HCT116 (cell line): ENCODE data around the gene SLX9. TPM values are rescaled to one million over a fixed set of nuclear protein-coding genes. Genes with fewer than 3 reads are reported as not detected.
A peak's percentile ranks its signal among the peaks of the same experiment; 100 is the strongest.

Experiments used
- ATAC-seq: fragments of 200-7000 bp; cut with Tn5 transposase; 2 replicates; pipeline ENCODE4 v1.9.1; 2020; ENCODE audit warnings: mild to moderate bottlenecking, moderate library complexity
- BruUV-seq: library from RNA; stranded (reverse); fragments of 400-500 nt; replicated peaks from 2 replicates; lab custom pipeline; 2021; lab: Mats Ljungman, UMichigan
- CTCF ChIA-PET: fragments of 300-600 bp; sonication (Branson Sonifier 250); formaldehyde crosslinking; loops from one replicate; lab custom pipeline; 2021; ENCODE audit warnings: antibody characterized with exemption; lab: Charles Lee
- POLR2A ChIA-PET: fragments of 300-600, 350-600 bp; sonication (Branson Sonifier 250); formaldehyde crosslinking; loops from one replicate; lab custom pipeline; 2021; ENCODE audit warnings: antibody characterized with exemption; lab: Charles Lee
- RAD21 ChIA-PET, 2 experiments: fragments of 300-600 bp; sonication (Branson Sonifier 250); formaldehyde crosslinking; loops; one replicate each; lab custom pipeline; 2023; ENCODE audit warnings: low total read pairs in 2 of 2; ENCODE audit not compliant: uncharacterized antibody in 2 of 2, unreplicated experiment in 2 of 2, low non-redundant PET in 1 of 2; lab: Charles Lee
- DNase-seq: peaks from one replicate; pipeline ENCODE4 v3.0.0-alpha.2; 2010; ENCODE audit warnings: low read depth, low spot score
- H2AFZ ChIP-seq: fragments of 200-600 bp; shearing (Covaris generic), sonication (generic); 2 replicates; pipeline ENCODE4 v1.6.1; 2017; ENCODE audit warnings: low read depth, mixed run types, mixed read lengths, antibody characterized with exemption, low read length; ENCODE audit not compliant: poor library complexity, severe bottlenecking
- H3K27ac ChIP-seq: 2 replicates; pipeline ENCODE4 v1.5.1; 2012; ENCODE audit warnings: low read depth, low read length
- H3K27me3 ChIP-seq: fragments of 200-600 bp; sonication (generic); 2 replicates; pipeline ENCODE4 v1.6.1; 2016; ENCODE audit warnings: mixed run types, low read length, mixed read lengths; ENCODE audit not compliant: insufficient read depth
- H3K36me3 ChIP-seq, 2 experiments: fragments of 200-500 bp in 1 of 2; fragments of 200-600 bp in 1 of 2; sonication (Bioruptor generic) in 1 of 2; sonication (generic) in 1 of 2; 2 replicates each; pipeline versions ENCODE4 v1.5.1 to v1.6.1; 2014 to 2016; ENCODE audit warnings: low read length in 2 of 2, inconsistent platforms in 1 of 2, mixed read lengths in 1 of 2, mixed run types in 1 of 2; ENCODE audit not compliant: insufficient read depth in 2 of 2, control insufficient read depth in 1 of 2
- H3K4me1 ChIP-seq, 2 experiments: fragments of 200-600 bp in 1 of 2; sonication (generic) in 1 of 2; 2 replicates each; pipeline versions ENCODE4 v1.5.1 to v1.6.1; 2012 to 2017; ENCODE audit warnings: low read length in 2 of 2, inconsistent platforms in 1 of 2, mild to moderate bottlenecking in 1 of 2, mixed read lengths in 1 of 2, mixed run types in 1 of 2, moderate library complexity in 1 of 2; ENCODE audit not compliant: insufficient read depth in 2 of 2, control insufficient read depth in 1 of 2
- H3K4me2 ChIP-seq: fragments of 200-600 bp; sonication (generic); 2 replicates; pipeline ENCODE4 v1.6.1; 2017; ENCODE audit warnings: mixed run types, low read length, mixed read lengths
- H3K4me3 ChIP-seq, 2 experiments: fragments of 200-600 bp in 1 of 2; sonication (generic) in 1 of 2; replicated peaks in 1 of 2; 2 replicates each; pipeline ENCODE4 v1.5.1; 2011 to 2016; ENCODE audit warnings: low read length in 2 of 2, control low read depth in 1 of 2, low read depth in 1 of 2, mild to moderate bottlenecking in 1 of 2, mixed read lengths in 1 of 2, mixed run types in 1 of 2
- H3K79me2 ChIP-seq: fragments of 200-600 bp; sonication (generic); 2 replicates; pipeline ENCODE4 v1.6.1; 2017; ENCODE audit warnings: mild to moderate bottlenecking, mixed run types, low read length, moderate library complexity, mixed read lengths; ENCODE audit not compliant: insufficient read depth
- H3K9ac ChIP-seq: fragments of 200-600 bp; sonication (generic); 2 replicates; pipeline ENCODE4 v1.6.1; 2016; ENCODE audit warnings: low read length, mixed read lengths
- H3K9me2 ChIP-seq: fragments of 200-600 bp; sonication (generic), shearing (Covaris generic); 2 replicates; pipeline ENCODE4 v1.6.1; 2017; ENCODE audit warnings: mixed run types, mild to moderate bottlenecking, moderate library complexity; ENCODE audit not compliant: insufficient read depth
- H3K9me3 ChIP-seq, 2 experiments: fragments of 200-500 bp in 1 of 2; fragments of 200-600 bp in 1 of 2; sonication (Bioruptor generic) in 1 of 2; sonication (generic) in 1 of 2; 2 replicates each; pipeline ENCODE4 v1.6.1; 2014 to 2017; ENCODE audit warnings: low read length in 2 of 2, mixed read lengths in 2 of 2, inconsistent platforms in 1 of 2, low read depth in 1 of 2, mild to moderate bottlenecking in 1 of 2, mixed run types in 1 of 2, moderate library complexity in 1 of 2; ENCODE audit not compliant: control insufficient read depth in 1 of 2, insufficient read depth in 1 of 2
- H4K20me1 ChIP-seq: fragments of 200-600 bp; sonication (generic), shearing (Covaris generic); 2 replicates; pipeline ENCODE4 v1.6.1; 2017; ENCODE audit warnings: mixed run types, mild to moderate bottlenecking, moderate library complexity; ENCODE audit not compliant: insufficient read depth
- CBX3 ChIP-seq: IDR thresholded peaks from 2 replicates; pipeline ENCODE4 v1.6.1; 2012; ENCODE audit warnings: low read depth
- CEBPB ChIP-seq: IDR thresholded peaks from 2 replicates; pipeline ENCODE4 v1.6.1; 2012; ENCODE audit warnings: low read depth
- CTCF ChIP-seq, 3 experiments: fragments of 200-600 bp in 1 of 3; sonication (generic) in 1 of 3; IDR thresholded peaks in 2 of 3; conservative IDR thresholded peaks in 1 of 3; 2 replicates each; pipeline ENCODE4 v1.5.1; 2012 to 2017; ENCODE audit warnings: low read depth in 2 of 3, low read length in 2 of 3, antibody characterized with exemption in 1 of 3, borderline replicate concordance in 1 of 3, control low read depth in 1 of 3, mild to moderate bottlenecking in 1 of 3, mixed read lengths in 1 of 3, mixed run types in 1 of 3, moderate library complexity in 1 of 3; ENCODE audit not compliant: insufficient read depth in 1 of 3
- EGR1 ChIP-seq: IDR thresholded peaks from 2 replicates; pipeline ENCODE4 v1.6.1; 2012; ENCODE audit warnings: low read depth
- FOSL1 ChIP-seq: IDR thresholded peaks from 2 replicates; pipeline ENCODE4 v1.6.1; 2012; ENCODE audit warnings: low read depth
- JUND ChIP-seq: IDR thresholded peaks from 2 replicates; pipeline ENCODE4 v1.6.1; 2012
- RAD21 ChIP-seq: IDR thresholded peaks from 2 replicates; pipeline ENCODE4 v1.6.1; 2012; ENCODE audit warnings: low read depth, mild to moderate bottlenecking
- YY1 ChIP-seq: IDR thresholded peaks from 2 replicates; pipeline ENCODE4 v1.6.1; 2011; ENCODE audit warnings: low read length, low read depth, moderate library complexity, mild to moderate bottlenecking; ENCODE audit not compliant: insufficient replicate concordance; ENCODE audit errors: extremely low read depth
- ZFX ChIP-seq: fragments of 450-650 bp; IDR thresholded peaks from 2 replicates; pipeline ENCODE4 v1.6.1; 2017
- intact Hi-C: fragments of 100-400 bp; cut with micrococcal nuclease; formaldehyde crosslinking; loops from 2 replicates; pipeline ENCODE4 v1.10.0; 2022
- total RNA-seq: library from RNA; stranded (reverse); gene quantifications from one replicate; pipeline ENCODE4 v1.2.1, GENCODE V29; 2021; ENCODE audit not compliant: unreplicated experiment
- TF ChIP-seq, protein P1 (sequence below): IDR thresholded peaks from 2 replicates; pipeline ENCODE4 v1.6.1; 2011; ENCODE audit warnings: mild to moderate bottlenecking, low read length, moderate library complexity; ENCODE audit not compliant: insufficient replicate concordance; ENCODE audit errors: extremely low read depth

SLX9 gene
- total RNA-seq, 1 experiment from 2014 or later, result 61.9 TPM

GRCh38 chr21:45011426-45011825, 71.6 kb downstream of the SLX9 start:
- CTCF ChIA-PET, result interaction anchor here (1.2 to 1.6 kb wide), 2 partner anchors 35 to 218 kb away, joined by 3 read pairs; no protein-coding TSS in a partner anchor

More at GRCh38 chr21:45011426-45011825, 71.6 kb downstream of the SLX9 start:
- ChIA-PET RAD21 (no interaction called here), POLR2A (no interaction called here)
- BruUV-seq, result no TSS peak
- Histone ChIP-seq H3K27ac (no peak overlapping the region), H4K20me1 (no peaks in the 10 kb centered on the region), H3K79me2 (no peaks in the 10 kb centered on the region), H3K4me2 (peak overlapping the region; percentile 94), H3K27me3 (no peaks in the 10 kb centered on the region), H3K4me1 (peaks cover 23 to 34% of the 10 kb centered on the region in 2 experiments), H3K36me3 (no peaks in the 10 kb centered on the region), H3K9ac (peak overlapping the region; percentile 51; the same call in 1 of the 2 replicates), H3K9me2 (no peaks in the 10 kb centered on the region), H3K4me3 (no peak overlapping the region), H3K9me3 (no peaks in the 10 kb centered on the region), H2AFZ (no peak overlapping the region)
- ATAC-seq (no peak), DNase-seq (no peak)
- no peak for TF ChIP-seq FOSL1
- no peak for TF ChIP-seq JUND
- TF ChIP-seq RAD21, result no peak
- TF ChIP-seq ZFX, result no peak
- no peak for TF ChIP-seq EGR1
- no peak for TF ChIP-seq CBX3
- TF ChIP-seq, protein P1, sequence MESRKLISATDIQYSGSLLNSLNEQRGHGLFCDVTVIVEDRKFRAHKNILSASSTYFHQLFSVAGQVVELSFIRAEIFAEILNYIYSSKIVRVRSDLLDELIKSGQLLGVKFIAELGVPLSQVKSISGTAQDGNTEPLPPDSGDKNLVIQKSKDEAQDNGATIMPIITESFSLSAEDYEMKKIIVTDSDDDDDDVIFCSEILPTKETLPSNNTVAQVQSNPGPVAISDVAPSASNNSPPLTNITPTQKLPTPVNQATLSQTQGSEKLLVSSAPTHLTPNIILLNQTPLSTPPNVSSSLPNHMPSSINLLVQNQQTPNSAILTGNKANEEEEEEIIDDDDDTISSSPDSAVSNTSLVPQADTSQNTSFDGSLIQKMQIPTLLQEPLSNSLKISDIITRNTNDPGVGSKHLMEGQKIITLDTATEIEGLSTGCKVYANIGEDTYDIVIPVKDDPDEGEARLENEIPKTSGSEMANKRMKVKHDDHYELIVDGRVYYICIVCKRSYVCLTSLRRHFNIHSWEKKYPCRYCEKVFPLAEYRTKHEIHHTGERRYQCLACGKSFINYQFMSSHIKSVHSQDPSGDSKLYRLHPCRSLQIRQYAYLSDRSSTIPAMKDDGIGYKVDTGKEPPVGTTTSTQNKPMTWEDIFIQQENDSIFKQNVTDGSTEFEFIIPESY, result no peak
- TF ChIP-seq YY1, result no peak
- no peak for TF ChIP-seq CEBPB
- no peak for TF ChIP-seq CTCF (IDR thresholded peaks at IDR 0.05 in 2 of 3, conservative IDR thresholded peaks at IDR 0.05 in 1 of 3; ENCODE audit: borderline replicate concordance in 1 of 3, insufficient read depth in 1 of 3, low read depth in 2 of 3, low read length in 2 of 3)
- intact Hi-C loops, result no loop called here
